CD14-positive monocyte (primary cell): ENCODE data around the gene RASGEF1B. TPM values are rescaled to one million over a fixed set of nuclear protein-coding genes. Genes with fewer than 3 reads are reported as not detected.

Source experiments
- DNase-seq, 3 donors: peaks; one replicate each; pipeline ENCODE4 v3.0.0-alpha.2; 2011 to 2022
- H2AFZ ChIP-seq: 2 replicates; pipeline ENCODE4 v1.6.0; 2012; ENCODE audit warnings: mild to moderate bottlenecking, low read depth, low read length, inconsistent platforms; ENCODE audit not compliant: insufficient read depth, poor library complexity, severe bottlenecking
- H3K27ac ChIP-seq, 2 donors: 1 replicate in 1 of 2; 2 replicates in 1 of 2; pipeline ENCODE4 v1.5.1; 2012 to 2013; ENCODE audit warnings: low read length in 2 of 2, control low read depth in 1 of 2, inconsistent platforms in 1 of 2, low read depth in 1 of 2, mild to moderate bottlenecking in 1 of 2
- H3K27me3 ChIP-seq, 2 donors: one replicate each; pipeline versions ENCODE4 v1.6.0 to v1.6.1; 2011 to 2013; ENCODE audit warnings: low read length in 2 of 2; ENCODE audit not compliant: control insufficient read depth in 2 of 2, insufficient read depth in 2 of 2
- H3K36me3 ChIP-seq, 2 donors: replicated peaks in 1 of 2; 1 replicate in 1 of 2; 2 replicates in 1 of 2; pipeline versions ENCODE4 v1.5.1 to v1.6.1; 2012 to 2013; ENCODE audit warnings: low read length in 2 of 2, control low read depth in 1 of 2, inconsistent platforms in 1 of 2, mild to moderate bottlenecking in 1 of 2; ENCODE audit not compliant: insufficient read depth in 2 of 2, control insufficient read depth in 1 of 2
- H3K4me1 ChIP-seq, 2 donors: 1 replicate in 1 of 2; 2 replicates in 1 of 2; pipeline versions ENCODE4 v1.5.1 to v1.6.1; 2012 to 2013; ENCODE audit warnings: low read length in 2 of 2, control low read depth in 1 of 2, inconsistent platforms in 1 of 2, mild to moderate bottlenecking in 1 of 2, moderate library complexity in 1 of 2; ENCODE audit not compliant: insufficient read depth in 2 of 2, control insufficient read depth in 1 of 2
- H3K4me2 ChIP-seq: replicated peaks from 2 replicates; pipeline ENCODE3; 2012; ENCODE audit warnings: low read length, moderate library complexity, mild to moderate bottlenecking; ENCODE audit not compliant: poor library complexity, severe bottlenecking; ENCODE audit errors: extremely low read depth
- H3K4me3 ChIP-seq, 3 experiments: fragments of 200-600 bp in 1 of 3; sonication (generic) in 1 of 3; replicated peaks in 1 of 3; 1 replicate in 2 of 3; 2 replicates in 1 of 3; pipeline ENCODE4 v1.5.1; 2011 to 2013; ENCODE audit warnings: low read length in 3 of 3, mild to moderate bottlenecking in 3 of 3, control low read depth in 2 of 3, low read depth in 2 of 3, inconsistent platforms in 1 of 3, moderate library complexity in 1 of 3
- H3K79me2 ChIP-seq: 2 replicates; pipeline ENCODE4 v1.6.0; 2012; ENCODE audit warnings: mild to moderate bottlenecking, control low read depth, inconsistent platforms, low read length, moderate library complexity; ENCODE audit not compliant: insufficient read depth
- H3K9ac ChIP-seq: 2 replicates; pipeline ENCODE4 v1.6.0; 2017; ENCODE audit warnings: low read length, mild to moderate bottlenecking; ENCODE audit not compliant: insufficient read depth, poor library complexity, severe bottlenecking
- H3K9me3 ChIP-seq, 2 donors: replicated peaks in 1 of 2; 1 replicate in 1 of 2; 2 replicates in 1 of 2; pipeline versions ENCODE4 v1.5.1 to v1.6.1; 2012 to 2013; ENCODE audit warnings: low read length in 2 of 2, control low read depth in 1 of 2; ENCODE audit not compliant: control insufficient read depth in 1 of 2, insufficient read depth in 1 of 2
- H4K20me1 ChIP-seq: 2 replicates; pipeline ENCODE4 v1.6.0; 2012; ENCODE audit warnings: mild to moderate bottlenecking, low read length, control low read depth, moderate library complexity; ENCODE audit not compliant: insufficient read depth
- H3K27ac Mint-ChIP-seq, 7 donors: one replicate each; pipeline ENCODE4 v1.8.0; 2020; ENCODE audit warnings: mild to moderate bottlenecking in 7 of 7, mixed read lengths in 7 of 7, moderate library complexity in 6 of 7, inconsistent platforms in 2 of 7
- H3K27me3 Mint-ChIP-seq, 3 donors: one replicate each; pipeline ENCODE4 v1.8.0; 2021 to 2022; ENCODE audit warnings: low read depth in 3 of 3, mild to moderate bottlenecking in 3 of 3, mixed read lengths in 3 of 3, moderate library complexity in 3 of 3, inconsistent platforms in 1 of 3
- H3K36me3 Mint-ChIP-seq, 2 donors: one replicate each; pipeline ENCODE4 v1.8.0; 2020; ENCODE audit warnings: mixed read lengths in 2 of 2, inconsistent platforms in 1 of 2, mild to moderate bottlenecking in 1 of 2
- H3K4me1 Mint-ChIP-seq: one replicate; pipeline ENCODE4 v1.8.0; 2020; ENCODE audit warnings: mild to moderate bottlenecking, mixed read lengths
- H3K4me3 Mint-ChIP-seq, 2 donors: one replicate each; pipeline ENCODE4 v1.8.0; 2020; ENCODE audit warnings: mild to moderate bottlenecking in 2 of 2, mixed read lengths in 2 of 2, moderate library complexity in 1 of 2
- H3K9me3 Mint-ChIP-seq, 7 donors: one replicate each; pipeline ENCODE4 v1.8.0; 2020 to 2022; ENCODE audit warnings: mixed read lengths in 7 of 7, mild to moderate bottlenecking in 6 of 7, moderate library complexity in 6 of 7, inconsistent platforms in 2 of 7
- WGBS: methylation state at CpG from one replicate; pipeline ENCODE4 v1.1.5; 2013; ENCODE audit warnings: missing lambda C conversion rate; ENCODE audit not compliant: insufficient coverage; 5-methylcytosine and 5-hydroxymethylcytosine counted together
- intact Hi-C, 2 donors: fragments of 100-400 bp; cut with micrococcal nuclease; formaldehyde crosslinking; loops; one replicate each; pipeline versions ENCODE4 v1.15.0 to v1.15.1; 2023
- polyA minus RNA-seq: library from RNA; depleted of rRNA, polyadenylated mRNA; stranded (reverse); fragments of >200 nt; gene quantifications from 2 replicates; pipeline ENCODE4 v1.2.3, GENCODE V29; 2012
- polyA plus RNA-seq, 3 donors: library from polyadenylated mRNA; depleted of rRNA in 1 of 3; unstranded in 2 of 3; stranded (reverse) in 1 of 3; fragments of 300-500 nt in 2 of 3; fragments of >200 nt in 1 of 3; fragmentation: Illumina TruSeq in 2 of 3; gene quantifications; 1 replicate in 2 of 3; 2 replicates in 1 of 3; pipeline ENCODE4 v1.2.3, GENCODE V29; 2012 to 2021
- total RNA-seq, 12 experiments: library from RNA in 1 of 12; stranded (reverse) in 1 of 12; fragments of 120-200 nt in 1 of 12; gene quantifications; one replicate each; pipeline ENCODE4 v1.2.4 and lab custom pipeline; 2013 to 2026; ENCODE audit warnings: mixed read lengths in 6 of 12, inconsistent platforms in 1 of 12
- TF ChIP-seq, protein P1 (sequence below): fragments of 200-600 bp; IDR thresholded peaks from one replicate; pipeline ENCODE4 v1.8.0; 2022; ENCODE audit warnings: antibody characterized with exemption, mild to moderate bottlenecking

The RASGEF1B gene
- 30.0 TPM for total RNA-seq (2013)
- 10 to 100 TPM; 20.3 to 76.9 (median 36.6) TPM for polyA plus RNA-seq
- polyA minus RNA-seq: 34.1 and 34.5 TPM in 2 replicates
- total RNA-seq (lab: John Stamatoyannopoulos, UW): 702 to 2,265 (median 1,556) reads per million in 11 experiments

DNA sequence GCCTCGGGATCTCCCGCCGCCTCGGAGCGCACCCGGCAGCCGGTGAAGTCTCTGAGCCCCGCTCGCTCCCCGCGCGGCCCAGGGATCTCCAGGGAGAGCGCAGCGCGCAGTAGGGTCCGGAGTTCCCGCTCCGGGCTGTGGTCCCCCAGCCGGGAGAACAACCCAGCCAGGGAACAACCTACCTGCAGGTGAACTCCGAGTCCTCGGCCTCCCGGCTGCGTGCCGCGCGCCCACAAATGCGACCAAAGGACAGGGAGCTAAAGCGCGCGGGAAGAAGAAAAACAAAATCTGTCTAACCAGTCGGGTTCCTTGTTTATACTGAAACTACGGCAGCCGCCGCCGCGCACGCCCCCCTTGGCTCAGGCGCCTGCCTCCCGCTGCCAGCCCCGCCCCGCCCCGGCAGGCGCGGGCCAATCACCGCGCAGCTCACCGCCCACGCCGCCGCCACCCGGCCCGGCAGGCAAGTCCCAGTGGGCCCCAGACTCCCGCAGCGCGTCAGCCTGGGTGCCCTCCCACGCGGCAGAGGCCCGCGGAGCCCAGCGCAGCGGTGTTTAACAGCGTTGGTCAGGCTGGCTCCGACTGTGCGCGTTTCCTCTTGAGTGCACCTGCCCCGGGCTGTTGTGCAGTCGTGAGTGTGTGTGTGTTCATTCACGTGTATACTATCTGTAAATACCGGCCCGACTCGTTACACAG, at the start of gene RASGEF1B:
RASGEF1B (minus strand) TSS at position 320 of the 693 bp plus-strand sequence. CDS start 12,399 bp downstream, outside the sequence.
- peak within 1 kb of the TSS; percentile 74 for H3K4me2 ChIP-seq
- H3K4me1 ChIP-seq: peaks cover 28 to 36% of the 10 kb centered on the region in 2 donors
- TF ChIP-seq, protein P1, sequence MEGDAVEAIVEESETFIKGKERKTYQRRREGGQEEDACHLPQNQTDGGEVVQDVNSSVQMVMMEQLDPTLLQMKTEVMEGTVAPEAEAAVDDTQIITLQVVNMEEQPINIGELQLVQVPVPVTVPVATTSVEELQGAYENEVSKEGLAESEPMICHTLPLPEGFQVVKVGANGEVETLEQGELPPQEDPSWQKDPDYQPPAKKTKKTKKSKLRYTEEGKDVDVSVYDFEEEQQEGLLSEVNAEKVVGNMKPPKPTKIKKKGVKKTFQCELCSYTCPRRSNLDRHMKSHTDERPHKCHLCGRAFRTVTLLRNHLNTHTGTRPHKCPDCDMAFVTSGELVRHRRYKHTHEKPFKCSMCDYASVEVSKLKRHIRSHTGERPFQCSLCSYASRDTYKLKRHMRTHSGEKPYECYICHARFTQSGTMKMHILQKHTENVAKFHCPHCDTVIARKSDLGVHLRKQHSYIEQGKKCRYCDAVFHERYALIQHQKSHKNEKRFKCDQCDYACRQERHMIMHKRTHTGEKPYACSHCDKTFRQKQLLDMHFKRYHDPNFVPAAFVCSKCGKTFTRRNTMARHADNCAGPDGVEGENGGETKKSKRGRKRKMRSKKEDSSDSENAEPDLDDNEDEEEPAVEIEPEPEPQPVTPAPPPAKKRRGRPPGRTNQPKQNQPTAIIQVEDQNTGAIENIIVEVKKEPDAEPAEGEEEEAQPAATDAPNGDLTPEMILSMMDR: no peak
- Mint-ChIP-seq H3K36me3 (peaks cover 23 to 25% of the 10 kb centered on the region in 2 donors), H3K4me1 (peaks cover 43% of the 10 kb centered on the region), H3K9me3 (peaks cover 0 to 9% (median 4%) of the 10 kb centered on the region in 7 donors), H3K4me3 (peak within 1 kb of the TSS; percentile 94 to 100), H3K27me3 (peaks cover 9 to 21% (median 15%) of the 10 kb centered on the region in 3 donors), H3K27ac (peak within 1 kb of the TSS; percentile 99 to 100 (median 99))
- H3K9ac ChIP-seq: peak within 1 kb of the TSS; percentile 99
- peaks cover 34% of the 10 kb centered on the region for H4K20me1 ChIP-seq
- H3K36me3 ChIP-seq: no peaks in the 10 kb centered on the region
- H3K27ac ChIP-seq: peak within 1 kb of the TSS; percentile 97 to 98
- peak; percentile 93 to 97 (median 93) for DNase-seq
- H3K9me3 ChIP-seq: no peaks in the 10 kb centered on the region
- H3K79me2 ChIP-seq: no peaks in the 10 kb centered on the region
- under 1% methylated on average over 56 of the region's 71 CpGs for WGBS
- peaks cover 0 to 11% of the 10 kb centered on the region in 2 donors for H3K27me3 ChIP-seq
- H3K4me3 ChIP-seq: peak within 1 kb of the TSS; percentile 89 to 95 (median 94)
- peak within 1 kb of the TSS; percentile 27 for H2AFZ ChIP-seq
- intact Hi-C loops: loop anchor here (2.0 to 10.0 kb wide), 6 partner anchors 33 to 163 kb away; no protein-coding TSS in a partner anchor

DNA sequence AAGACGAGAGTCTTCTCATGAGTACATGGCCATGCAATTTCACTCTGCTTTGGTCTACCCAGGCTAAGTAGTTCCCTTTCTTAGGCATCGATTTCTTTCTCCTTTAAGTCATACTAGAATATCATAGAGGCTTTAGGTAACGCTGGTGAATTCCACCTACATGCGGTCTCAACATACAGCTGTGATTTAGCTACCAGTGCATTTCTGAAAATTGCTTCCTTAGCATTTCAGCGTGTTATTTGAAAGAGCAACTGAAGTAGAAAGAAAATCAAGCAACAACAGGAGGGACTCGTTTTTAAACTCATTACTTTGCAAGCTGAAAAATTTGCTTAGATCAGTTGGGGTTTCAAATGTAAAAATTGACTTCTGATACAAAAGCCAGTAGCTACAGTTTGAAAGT, 48.1 kb upstream of the RASGEF1B start:
- Histone ChIP-seq H3K4me1 (no peaks in the 10 kb centered on the region), H3K27ac (no peak overlapping the region), H3K27me3 (no peaks in the 10 kb centered on the region), H3K36me3 (no peaks in the 10 kb centered on the region), H3K9ac (no peak overlapping the region), H3K4me3 (no peak overlapping the region), H3K4me2 (no peak overlapping the region), H3K79me2 (no peaks in the 10 kb centered on the region), H4K20me1 (no peaks in the 10 kb centered on the region), H3K9me3 (no peaks in the 10 kb centered on the region), H2AFZ (no peak overlapping the region)
- no peak overlapping the region for H3K27ac Mint-ChIP-seq
- peaks cover 0 to 1% (median 0%) of the 10 kb centered on the region in 3 donors for H3K27me3 Mint-ChIP-seq
- peaks cover 4% of the 10 kb centered on the region for H3K4me1 Mint-ChIP-seq
- no peak overlapping the region for H3K4me3 Mint-ChIP-seq
- peak in 1 of 3 donors; percentile 16 for DNase-seq
- TF ChIP-seq, protein P1: no peak
- 83% methylated on average over 2 of the region's 6 CpGs for whole genome bisulfite sequencing
- no peaks in the 10 kb centered on the region for H3K36me3 Mint-ChIP-seq
- intact Hi-C loops: no loop called here
- H3K9me3 Mint-ChIP-seq: peaks cover 0 to 2% (median 2%) of the 10 kb centered on the region in 7 donors
